Measurements from ENCODE around the gene KDM4F. TPM values are rescaled to one million over a fixed set of nuclear protein-coding genes. Genes with fewer than 3 reads are reported as not detected.
A peak's percentile ranks its signal among the peaks of the same experiment; 100 is the strongest.

KDM4F gene
- total RNA-seq, 1 experiment from 2014 or later: not detected

- Histone ChIP-seq H3K9me3 (replicated peaks) (no peaks in the 10 kb centered on the region), H3K27me3 (no peaks in the 10 kb centered on the region), H3K36me3 (no peaks in the 10 kb centered on the region), H3K4me3 (no peak overlapping the region), H3K4me1 (no peaks in the 10 kb centered on the region), H3K27ac (no peak overlapping the region)
- DNase-seq: no peak
Observed at GRCh38 chr11:95045812-95046211, 3.4 kb upstream of the KDM4F start.

- no peaks in the 10 kb centered on the region for H3K9me3 ChIP-seq (replicated peaks)
- H3K27ac ChIP-seq: no peak overlapping the region
- no peaks in the 10 kb centered on the region for H3K36me3 ChIP-seq
- no peaks in the 10 kb centered on the region for H3K4me1 ChIP-seq
- DNase-seq: no peak
- H3K4me3 ChIP-seq: no peak overlapping the region
- H3K27me3 ChIP-seq: no peaks in the 10 kb centered on the region
Observed at GRCh38 chr11:95050595-95051202, 1.5 kb downstream of the KDM4F start.

- H3K4me1 ChIP-seq: no peaks in the 10 kb centered on the region
- no peaks in the 10 kb centered on the region for H3K36me3 ChIP-seq
- no peak overlapping the region for H3K4me3 ChIP-seq
- no peak for DNase-seq
- no peak overlapping the region for H3K27ac ChIP-seq
- H3K9me3 ChIP-seq (replicated peaks): no peaks in the 10 kb centered on the region
- H3K27me3 ChIP-seq: no peaks in the 10 kb centered on the region
Observed at GRCh38 chr11:95054356-95054755, 5.1 kb downstream of the KDM4F start.

GRCh38 chr11:95055283-95055897 lies 6.2 kb downstream of the KDM4F start:
- H3K4me1 ChIP-seq: no peaks in the 10 kb centered on the region
- H3K36me3 ChIP-seq: no peaks in the 10 kb centered on the region
- no peak overlapping the region for H3K27ac ChIP-seq
- H3K9me3 ChIP-seq (replicated peaks): no peaks in the 10 kb centered on the region
- H3K27me3 ChIP-seq: no peaks in the 10 kb centered on the region
- no peak overlapping the region for H3K4me3 ChIP-seq
- DNase-seq: no peak

- Histone ChIP-seq H3K27ac (no peak overlapping the region), H3K9me3 (replicated peaks) (no peaks in the 10 kb centered on the region), H3K4me3 (no peak overlapping the region), H3K27me3 (no peaks in the 10 kb centered on the region), H3K36me3 (no peaks in the 10 kb centered on the region), H3K4me1 (no peaks in the 10 kb centered on the region)
- no peak for DNase-seq
Observed at GRCh38 chr11:95057959-95058358, 8.7 kb downstream of the KDM4F start.

- Histone ChIP-seq H3K27me3 (no peaks in the 10 kb centered on the region), H3K4me1 (no peaks in the 10 kb centered on the region), H3K4me3 (no peak overlapping the region), H3K27ac (no peak overlapping the region), H3K36me3 (no peaks in the 10 kb centered on the region), H3K9me3 (replicated peaks) (no peaks in the 10 kb centered on the region)
- peak; percentile 25 to 61 for DNase-seq
Observed at GRCh38 chr11:95058621-95059020, 9.4 kb downstream of the KDM4F start.

- Histone ChIP-seq H3K27ac (no peak overlapping the region), H3K4me1 (no peaks in the 10 kb centered on the region), H3K36me3 (no peaks in the 10 kb centered on the region), H3K4me3 (no peak overlapping the region), H3K9me3 (replicated peaks) (no peaks in the 10 kb centered on the region), H3K27me3 (no peaks in the 10 kb centered on the region)
- DNase-seq: no peak
Observed at GRCh38 chr11:95059046-95059445, 9.8 kb downstream of the KDM4F start.

GRCh38 chr11:95065336-95065735 lies 16.1 kb downstream of the KDM4F start:
- no peaks in the 10 kb centered on the region for H3K27me3 ChIP-seq
- H3K4me1 ChIP-seq: no peaks in the 10 kb centered on the region
- H3K36me3 ChIP-seq: no peaks in the 10 kb centered on the region
- no peak overlapping the region for H3K27ac ChIP-seq
- H3K9me3 ChIP-seq (replicated peaks): no peaks in the 10 kb centered on the region
- peak in 1 of 2 experiments; percentile 28 for DNase-seq
- no peak overlapping the region for H3K4me3 ChIP-seq

- no peak for DNase-seq
- no peaks in the 10 kb centered on the region for H3K27me3 ChIP-seq
- H3K9me3 ChIP-seq (replicated peaks): no peaks in the 10 kb centered on the region
- H3K4me3 ChIP-seq: peak within 1 kb of the TSS; percentile 94
- no peaks in the 10 kb centered on the region for H3K4me1 ChIP-seq
- H3K36me3 ChIP-seq: no peaks in the 10 kb centered on the region
- peak within 1 kb of the TSS; percentile 67 for H3K27ac ChIP-seq
Observed at GRCh38 chr11:95066716-95067038, 17.5 kb downstream of the KDM4F start, which contains the start of gene SRSF8. SRSF8 (plus strand) TSS chr11:95066919; CDS start chr11:95067227, 308 bp downstream.

GRCh38 chr11:95067039-95067840 lies 18.0 kb downstream of the KDM4F start:
- Histone ChIP-seq H3K9me3 (replicated peaks) (no peaks in the 10 kb centered on the region), H3K27ac (peak overlapping the region; percentile 67), H3K4me1 (no peaks in the 10 kb centered on the region), H3K4me3 (peak overlapping the region; percentile 94), H3K27me3 (no peaks in the 10 kb centered on the region), H3K36me3 (no peaks in the 10 kb centered on the region)
- DNase-seq: peak; percentile 66 to 73

- H3K9me3 ChIP-seq (replicated peaks): no peaks in the 10 kb centered on the region
- DNase-seq: no peak
- H3K27me3 ChIP-seq: no peaks in the 10 kb centered on the region
- H3K4me1 ChIP-seq: no peaks in the 10 kb centered on the region
- peak overlapping the region; percentile 67 for H3K27ac ChIP-seq
- no peaks in the 10 kb centered on the region for H3K36me3 ChIP-seq
- peak overlapping the region; percentile 94 for H3K4me3 ChIP-seq
Observed at GRCh38 chr11:95067841-95068219, 18.6 kb downstream of the KDM4F start.

GRCh38 chr11:95068549-95068948 lies 19.3 kb downstream of the KDM4F start:
- peak; percentile 66 to 80 for DNase-seq
- Histone ChIP-seq H3K27ac (no peak overlapping the region; the same call in 1 of the 2 replicates), H3K9me3 (replicated peaks) (no peaks in the 10 kb centered on the region), H3K27me3 (no peaks in the 10 kb centered on the region), H3K36me3 (no peaks in the 10 kb centered on the region), H3K4me3 (peak overlapping the region; percentile 94), H3K4me1 (no peaks in the 10 kb centered on the region)

- Histone ChIP-seq H3K27me3 (no peaks in the 10 kb centered on the region), H3K4me1 (no peaks in the 10 kb centered on the region), H3K4me3 (no peak overlapping the region), H3K27ac (no peak overlapping the region), H3K9me3 (replicated peaks) (no peaks in the 10 kb centered on the region), H3K36me3 (no peaks in the 10 kb centered on the region)
- DNase-seq: no peak
Observed at GRCh38 chr11:95070471-95070870, 21.2 kb downstream of the KDM4F start.

GRCh38 chr11:95072948-95073347 lies 23.7 kb downstream of the KDM4F start:
- Histone ChIP-seq H3K9me3 (replicated peaks) (no peaks in the 10 kb centered on the region), H3K27ac (no peak overlapping the region), H3K36me3 (no peaks in the 10 kb centered on the region), H3K4me1 (no peaks in the 10 kb centered on the region), H3K27me3 (no peaks in the 10 kb centered on the region), H3K4me3 (no peak overlapping the region)
- no peak for DNase-seq

GRCh38 chr11:95074792-95075563 lies 25.8 kb downstream of the KDM4F start:
- DNase-seq: peak; percentile 16 to 29
- Histone ChIP-seq H3K4me1 (no peaks in the 10 kb centered on the region), H3K4me3 (no peak overlapping the region), H3K36me3 (no peaks in the 10 kb centered on the region), H3K27me3 (no peaks in the 10 kb centered on the region), H3K27ac (no peak overlapping the region), H3K9me3 (replicated peaks) (no peaks in the 10 kb centered on the region)

Data from SJCRH30 (cell line).